Measurements from ENCODE around the gene LRP6.
A peak's percentile ranks its signal among the peaks of the same experiment; 100 is the strongest.
"Not testable (repeated sequence)": the region's sequence is repeated elsewhere in the genome, so short reads cannot be mapped to it uniquely, and the experiment has no call there.

LRP6 gene

DNA sequence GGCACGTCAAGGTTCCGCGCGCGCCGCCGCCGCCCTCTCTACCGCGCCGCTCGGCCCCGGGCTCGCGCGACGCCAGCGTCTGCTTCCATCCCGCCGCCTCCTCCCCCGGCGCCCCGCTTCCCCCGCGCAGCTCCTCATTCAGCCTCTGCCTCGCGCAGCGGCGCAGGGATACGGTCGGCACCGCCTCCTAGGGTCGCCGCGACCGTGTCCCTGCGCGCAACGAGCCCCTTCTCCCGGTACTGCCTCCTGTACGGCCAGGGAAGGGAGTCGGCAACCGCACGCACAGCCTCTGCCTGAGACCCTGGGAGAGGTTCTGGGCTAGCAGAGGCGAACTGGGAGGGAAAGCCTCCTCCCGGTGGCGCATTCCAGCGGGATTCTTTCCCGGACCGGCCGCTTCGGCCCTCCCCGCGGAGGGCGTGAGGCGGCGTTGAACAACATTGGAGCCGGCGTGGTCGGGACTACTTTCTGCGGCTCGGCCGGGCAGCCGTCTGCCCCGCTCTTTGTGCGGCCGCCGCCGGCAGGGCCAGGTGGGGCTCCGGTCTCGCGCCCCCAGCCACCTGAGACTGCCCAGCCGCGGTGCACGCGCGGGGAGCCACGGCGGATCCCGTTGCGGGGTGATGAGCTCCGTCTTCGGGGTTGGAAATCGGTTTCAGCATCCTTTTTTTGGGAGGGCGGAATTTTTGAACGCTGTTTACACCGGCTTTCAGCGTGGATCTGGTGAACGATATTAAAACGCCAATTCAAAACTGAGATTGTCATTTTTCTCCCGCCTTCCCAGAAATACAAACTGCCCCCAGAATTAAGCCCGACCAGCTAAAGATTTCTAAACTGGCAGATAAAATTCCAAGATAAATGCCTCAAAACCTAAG lies at the start of gene LRP6:
TSS of gene LRP6 (minus strand) at position 172 of the 869 bp plus-strand sequence. CDS start 309 bp downstream, outside the sequence.
- DNase-seq: peak; percentile 20

DNA sequence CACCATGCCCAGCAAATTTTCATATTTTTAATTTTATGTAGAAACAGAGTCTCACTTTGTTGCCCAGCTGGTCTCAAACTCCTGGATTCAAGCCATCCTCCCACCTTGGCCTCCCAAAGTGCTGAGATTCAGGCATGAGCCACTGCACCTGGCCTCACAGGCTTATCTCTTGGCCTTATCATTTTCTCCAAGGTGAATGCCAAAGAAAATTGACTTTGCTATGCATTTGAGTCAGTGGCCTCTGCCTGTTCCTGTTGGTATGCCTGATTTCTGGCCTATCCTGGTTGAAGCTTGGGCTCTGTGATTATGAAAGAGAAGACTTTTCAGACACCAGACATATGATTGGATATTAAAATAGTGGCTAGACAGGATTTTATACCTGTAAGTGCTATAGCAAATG lies 49.0 kb upstream of the LRP6 start:
- DNase-seq: no peak

DNA sequence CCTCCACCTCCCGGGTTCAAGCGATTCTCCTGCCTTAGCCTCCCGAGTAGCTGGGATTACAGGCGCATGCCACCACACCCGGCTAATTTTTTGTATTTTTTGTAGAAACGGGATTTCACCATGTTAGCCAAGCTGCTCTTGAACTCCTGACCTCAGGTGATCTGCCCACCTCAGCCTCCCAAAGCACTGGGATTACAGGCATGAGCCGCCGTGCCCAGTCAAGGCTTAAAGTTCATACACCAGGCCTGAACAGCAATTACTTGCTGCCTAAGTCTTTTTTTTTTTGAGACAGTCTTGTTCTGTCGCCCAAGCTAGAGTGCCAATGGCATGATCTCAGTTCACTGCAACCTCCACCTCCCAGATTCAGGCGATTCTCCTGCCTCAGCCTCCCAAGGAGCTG lies 43.9 kb upstream of the LRP6 start:
- DNase-seq: not testable (repeated sequence)

DNA sequence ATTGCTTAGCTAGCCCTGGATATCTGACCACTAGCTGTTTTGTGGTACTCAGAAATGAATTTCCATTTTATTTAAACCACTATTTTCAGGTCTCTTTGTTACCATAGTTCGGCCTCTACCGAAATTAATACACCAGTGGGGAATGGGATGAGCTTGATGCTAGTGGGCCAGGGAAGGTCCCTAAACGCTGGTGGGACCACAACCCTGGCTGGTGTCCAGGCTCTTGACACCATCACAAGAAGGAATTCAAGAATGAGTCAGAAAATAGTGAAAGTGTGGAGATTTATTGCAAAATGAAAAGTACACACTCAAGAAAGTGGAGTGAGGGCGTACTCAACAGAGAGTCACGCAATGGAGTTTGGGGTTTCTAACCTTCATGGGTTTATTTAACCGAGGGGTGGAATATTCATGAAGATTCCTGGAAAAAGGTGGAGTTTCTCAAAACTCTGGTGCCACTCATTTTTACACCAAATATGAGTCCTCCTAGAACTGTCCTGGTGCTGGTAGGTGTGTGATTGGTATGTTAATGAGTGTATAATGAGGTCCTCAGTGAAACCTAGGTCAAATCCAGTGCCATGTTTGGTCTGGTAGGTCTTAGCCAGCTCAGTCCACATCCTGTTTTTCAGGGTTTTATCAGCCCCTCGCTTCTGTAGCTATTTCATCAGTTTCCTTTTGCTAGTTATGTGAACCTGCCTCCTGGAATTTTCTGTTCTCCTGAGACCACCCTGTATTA lies 38.9 kb upstream of the LRP6 start:
- no peak for DNase-seq

DNA sequence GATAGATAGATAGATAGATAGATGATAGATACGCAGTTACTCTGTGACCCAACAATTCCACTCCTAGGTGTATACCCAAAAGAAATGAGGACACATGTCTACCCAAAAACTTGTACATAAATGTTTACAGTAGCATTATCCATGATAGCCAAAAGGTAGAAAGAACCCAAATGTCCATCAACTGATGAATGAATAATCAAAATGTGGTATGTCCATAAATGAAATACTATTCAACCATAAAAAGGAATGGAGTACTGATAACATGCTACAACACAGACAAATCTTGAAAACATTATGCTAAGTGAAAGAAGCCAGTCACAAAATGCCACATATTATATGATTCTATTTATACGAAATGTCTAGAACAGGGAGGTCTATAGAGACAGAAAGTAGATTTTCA lies 36.1 kb upstream of the LRP6 start:
- no peak for DNase-seq

DNA sequence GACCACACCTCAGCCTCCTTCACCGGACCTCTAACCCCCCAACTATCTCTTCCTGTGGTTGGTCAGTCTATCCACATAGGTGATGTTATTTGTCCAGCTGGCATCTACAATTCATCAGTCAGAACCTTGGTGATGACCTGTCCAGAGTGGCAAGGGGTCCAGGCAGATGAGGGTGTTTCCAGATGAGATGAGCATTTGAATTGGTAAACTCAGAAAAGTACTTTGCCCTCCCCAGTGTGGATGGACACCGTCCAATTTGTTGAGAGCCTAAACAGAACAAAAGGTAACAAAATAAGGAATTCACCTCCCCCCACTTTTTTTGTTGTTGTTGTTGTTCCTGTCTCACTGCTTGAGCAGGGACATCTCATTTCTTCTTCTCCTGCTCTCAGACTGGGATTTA lies 34.3 kb upstream of the LRP6 start:
- DNase-seq: no peak

DNA sequence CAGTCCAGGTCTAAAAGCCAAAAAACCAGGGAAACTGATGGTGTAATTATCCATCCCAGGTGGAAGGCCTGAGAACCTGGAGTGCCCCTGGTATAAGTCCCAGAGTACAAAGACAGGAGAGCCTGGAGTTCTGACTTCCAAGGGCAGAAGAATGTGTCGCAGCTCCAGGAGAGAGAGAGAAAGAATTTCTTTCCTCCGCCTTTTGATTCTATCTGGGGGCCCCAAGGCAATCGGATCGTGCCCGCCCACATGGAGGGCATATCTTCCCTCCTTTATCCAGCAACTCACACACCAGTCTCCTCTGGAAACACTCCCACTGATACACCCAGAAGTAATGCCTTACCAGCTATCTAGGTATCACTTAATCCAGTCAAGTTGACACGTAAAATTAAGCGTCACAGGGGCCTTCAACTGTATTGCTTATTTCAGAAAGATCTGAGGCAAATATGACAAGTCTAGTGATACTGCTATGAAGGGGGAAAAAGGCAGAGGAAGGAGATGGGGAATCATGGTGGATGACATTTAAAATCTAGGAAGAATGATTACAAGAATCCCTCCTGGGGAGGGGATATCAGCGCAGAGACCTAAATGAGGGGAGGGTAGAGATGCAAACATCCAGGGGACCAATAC lies 30.5 kb upstream of the LRP6 start:
- no peak for DNase-seq

DNA sequence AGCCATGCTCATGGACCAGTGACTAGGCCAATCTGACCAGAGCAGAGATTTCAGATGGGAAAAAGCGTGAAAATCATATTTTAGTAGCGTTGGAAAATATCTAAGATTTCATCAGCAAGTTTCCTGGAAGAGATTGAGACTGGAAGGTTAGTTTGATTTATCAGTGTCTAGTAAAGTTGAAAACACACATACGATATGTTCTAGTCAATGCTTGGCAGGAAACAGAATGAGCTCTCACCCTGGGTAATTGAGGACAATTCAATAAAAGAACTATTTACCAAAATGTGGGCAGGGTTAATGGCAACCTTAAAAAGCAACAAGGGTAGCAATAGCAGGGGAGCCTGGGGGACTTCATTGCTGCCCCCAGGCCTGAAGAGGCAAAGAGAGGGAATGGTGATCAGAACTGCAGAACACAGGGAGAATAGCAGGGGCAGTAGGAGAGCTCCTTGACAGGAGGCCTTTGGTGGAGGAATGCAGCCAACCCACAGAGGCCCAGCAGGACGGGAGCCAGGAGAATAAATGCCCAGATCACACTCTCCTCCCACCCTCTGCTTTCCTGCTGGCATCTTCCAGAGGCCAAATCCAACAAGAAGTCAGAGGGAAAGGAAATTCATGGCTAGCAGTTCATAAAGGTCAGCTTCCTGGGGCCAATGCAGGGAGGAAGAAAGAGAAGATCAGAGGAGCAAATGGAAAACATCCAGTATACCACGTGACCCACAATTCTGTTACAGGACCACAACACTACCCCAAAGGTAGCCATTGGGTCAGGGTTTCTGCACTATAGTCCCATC lies 27.6 kb upstream of the LRP6 start:
- no peak for DNase-seq

DNA sequence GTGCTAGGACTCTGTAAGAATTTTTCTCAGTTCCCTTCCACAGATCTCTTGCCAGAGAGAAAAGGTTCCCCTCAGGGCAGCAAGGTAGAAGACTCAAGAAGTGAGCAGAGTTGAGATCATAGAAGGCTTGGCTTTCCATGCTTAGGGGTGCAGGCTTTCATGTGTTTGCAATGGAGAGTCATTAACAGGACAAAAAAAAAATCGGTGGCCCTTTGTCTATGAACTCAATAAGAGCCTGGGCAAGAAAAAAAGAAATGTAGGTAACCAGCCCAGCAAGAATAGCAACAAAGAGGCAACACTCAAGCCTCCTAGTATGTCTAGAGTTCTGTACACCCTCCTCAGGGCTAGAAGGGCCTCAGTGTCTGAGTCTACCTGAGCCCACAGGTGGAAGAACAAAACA lies 23.4 kb upstream of the LRP6 start:
- DNase-seq: no peak

DNA sequence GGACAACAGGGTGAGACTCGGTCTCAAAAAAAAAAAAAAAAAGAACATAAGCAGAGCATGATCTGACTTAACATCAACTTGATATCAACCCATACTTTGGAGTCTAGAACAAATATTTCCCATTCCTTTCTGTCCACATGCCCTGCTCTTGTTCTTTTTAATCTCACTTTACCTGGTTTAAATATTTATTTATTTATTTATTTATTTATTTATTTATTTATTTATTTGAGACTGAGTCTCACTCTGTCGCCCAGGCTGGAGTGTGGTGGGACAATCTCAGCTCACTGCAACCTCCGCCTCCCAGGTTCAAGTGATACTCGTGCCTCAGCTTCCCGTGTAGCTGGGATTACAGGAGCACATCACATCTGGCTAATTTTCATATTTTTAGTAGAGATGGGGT lies 19.6 kb upstream of the LRP6 start:
- no peak for DNase-seq

DNA sequence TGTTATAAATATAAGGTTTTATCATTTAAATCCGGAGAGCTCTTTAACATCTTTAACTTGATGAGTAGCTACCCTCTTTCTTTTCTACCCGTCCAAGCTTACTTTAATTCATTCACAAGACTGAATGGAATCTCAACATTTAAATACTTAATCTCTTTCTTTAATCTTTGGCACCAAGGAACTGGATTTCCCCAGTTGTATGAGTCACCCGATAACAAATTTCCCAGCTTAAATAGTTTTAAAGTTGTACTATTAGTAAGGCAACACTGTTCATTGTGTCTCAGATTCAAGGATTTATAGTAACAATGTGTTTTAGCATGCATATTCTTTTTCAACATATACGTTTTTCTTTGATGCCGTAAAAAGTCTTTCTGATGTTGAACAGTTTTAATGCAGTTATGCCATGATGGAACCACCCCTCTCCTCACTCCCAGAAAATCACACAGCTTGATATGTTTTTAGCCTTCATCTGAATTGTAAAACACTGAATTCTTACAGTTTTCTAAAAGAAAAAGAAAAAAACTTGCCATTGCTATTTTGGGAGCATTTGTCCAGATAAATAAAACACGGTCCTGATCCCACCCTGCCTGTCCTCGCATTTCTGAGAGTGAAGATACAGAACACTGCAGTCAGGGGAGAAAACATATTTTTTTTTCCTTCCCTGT lies 16.0 kb upstream of the LRP6 start:
- no peak for DNase-seq

DNA sequence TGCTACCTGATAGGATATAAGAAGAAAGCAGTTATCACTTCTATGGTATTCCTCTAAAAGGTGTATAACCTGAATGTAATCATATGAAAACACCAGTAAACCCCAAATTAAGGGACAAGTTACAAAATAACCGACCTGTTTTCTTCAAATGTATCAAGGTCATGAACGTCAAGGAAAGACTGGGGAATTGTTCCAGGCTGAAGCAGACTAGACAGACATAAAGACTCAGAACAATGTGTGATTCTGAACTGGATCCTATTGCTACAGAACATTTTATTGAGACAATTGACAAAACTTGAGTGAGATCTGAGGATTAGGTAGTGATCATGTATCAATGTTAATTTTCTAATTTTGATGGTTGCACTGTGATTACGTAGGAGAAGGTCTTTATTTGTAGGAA lies 15.4 kb upstream of the LRP6 start:
- DNase-seq: no peak

DNA sequence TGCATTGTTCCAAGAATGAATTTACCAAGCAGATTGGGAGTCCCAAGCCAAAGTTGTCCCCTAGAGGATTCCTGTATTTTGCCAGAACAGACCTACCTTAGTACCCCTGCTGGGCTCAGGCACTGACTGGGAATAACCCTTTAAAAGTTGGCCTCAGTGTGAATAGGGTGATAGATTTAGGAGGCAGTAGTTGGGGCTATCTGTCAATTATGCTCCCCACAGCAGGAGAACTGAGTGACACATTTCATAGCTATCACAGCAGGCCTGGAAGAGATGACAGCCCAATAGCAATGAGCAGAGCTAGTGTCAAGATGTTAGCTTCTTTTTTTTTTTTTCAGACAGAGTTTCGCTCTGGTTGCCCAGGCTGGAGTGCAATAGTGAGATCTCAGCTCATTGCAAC lies 14.3 kb upstream of the LRP6 start:
- no peak for DNase-seq

DNA sequence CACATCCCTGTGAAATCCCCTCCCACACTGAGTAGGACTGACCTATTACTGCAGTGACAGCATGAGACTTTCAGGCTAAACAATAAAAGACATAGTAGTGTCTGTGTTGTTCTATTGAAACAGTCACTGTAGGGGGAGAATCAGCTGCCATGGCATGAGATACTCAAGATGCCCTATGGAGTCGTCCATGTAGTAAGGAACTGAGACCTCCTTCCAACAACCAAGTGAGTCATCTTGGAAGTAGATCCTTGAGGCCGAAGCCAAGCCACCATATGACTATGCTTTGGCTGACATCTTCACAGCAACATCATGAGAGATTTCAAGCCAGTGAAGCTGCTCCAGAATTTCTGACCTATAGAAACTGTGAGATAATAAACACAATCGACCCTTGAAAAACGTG lies 12.1 kb upstream of the LRP6 start:
- DNase-seq: no peak

DNA sequence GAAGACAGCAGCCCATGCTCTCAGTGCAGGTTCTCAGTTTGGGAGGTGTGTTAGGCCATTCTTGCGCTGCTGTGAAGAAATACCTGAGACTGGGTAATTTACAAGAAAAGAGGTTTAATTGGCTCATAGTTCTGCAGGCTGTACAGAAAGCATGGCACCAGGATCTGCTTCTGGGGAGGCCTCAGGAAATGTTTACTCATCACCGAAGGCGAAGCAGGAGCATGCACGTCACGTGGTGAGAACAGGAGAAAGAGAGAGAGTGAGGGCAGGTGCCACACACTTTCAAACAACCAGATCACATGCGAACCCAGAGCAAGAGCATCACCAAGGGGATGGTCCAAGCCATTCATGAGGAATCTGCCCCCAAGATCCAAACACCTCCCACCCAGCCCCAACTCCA lies 9.0 kb upstream of the LRP6 start:
- no peak for DNase-seq

DNA sequence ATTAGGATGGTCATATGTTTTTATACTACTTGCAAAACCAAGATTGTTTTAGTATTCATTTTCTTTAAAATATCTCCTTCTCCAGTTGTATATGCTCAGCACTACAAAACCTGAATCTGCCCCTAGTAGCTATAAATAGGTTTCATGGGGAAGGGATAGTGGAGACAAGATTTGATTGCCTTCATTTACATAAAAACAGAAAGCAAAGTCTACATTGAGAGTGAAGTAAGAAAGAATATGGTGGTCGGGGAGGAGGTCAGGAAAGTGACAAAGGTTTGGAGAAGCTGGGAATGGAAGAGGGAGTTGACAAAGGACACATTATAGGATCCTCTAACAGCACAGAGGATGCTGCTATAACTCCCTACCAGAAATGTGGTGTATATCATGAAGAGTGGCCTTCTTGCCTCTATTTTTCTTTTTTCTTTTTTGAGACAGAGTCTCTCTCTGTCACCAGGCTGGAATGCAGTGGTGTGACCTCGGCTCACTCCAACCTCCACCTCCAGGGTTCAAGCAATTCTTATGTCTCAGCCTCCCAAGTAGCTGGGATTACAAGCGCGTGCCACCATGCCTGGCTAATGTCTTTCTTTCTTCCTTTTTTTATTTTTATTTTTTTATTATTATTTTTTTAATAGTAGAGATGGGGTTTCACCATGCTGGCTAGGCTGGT lies 6.6 kb upstream of the LRP6 start:
- no peak for DNase-seq

DNA sequence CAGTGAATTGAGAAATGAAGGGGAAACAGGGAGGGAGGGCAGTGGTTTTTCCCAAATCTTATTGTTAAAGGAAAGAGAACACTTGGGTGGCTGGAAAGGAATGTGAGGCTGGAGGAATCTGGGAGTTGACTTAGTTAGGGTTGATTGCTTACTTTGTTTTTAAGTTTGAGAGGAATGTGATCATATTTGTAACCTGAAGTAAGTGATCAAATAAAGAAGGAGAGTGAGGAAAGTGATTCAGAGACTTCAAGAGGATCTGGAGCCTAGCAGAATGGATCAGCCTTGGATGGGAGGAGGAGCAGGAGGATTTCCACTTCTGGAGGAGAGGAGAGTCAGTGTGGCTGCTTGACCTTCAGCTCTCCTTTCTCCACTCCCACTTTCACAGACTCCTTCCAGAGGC lies 6.0 kb upstream of the LRP6 start:
- DNase-seq: no peak

DNA sequence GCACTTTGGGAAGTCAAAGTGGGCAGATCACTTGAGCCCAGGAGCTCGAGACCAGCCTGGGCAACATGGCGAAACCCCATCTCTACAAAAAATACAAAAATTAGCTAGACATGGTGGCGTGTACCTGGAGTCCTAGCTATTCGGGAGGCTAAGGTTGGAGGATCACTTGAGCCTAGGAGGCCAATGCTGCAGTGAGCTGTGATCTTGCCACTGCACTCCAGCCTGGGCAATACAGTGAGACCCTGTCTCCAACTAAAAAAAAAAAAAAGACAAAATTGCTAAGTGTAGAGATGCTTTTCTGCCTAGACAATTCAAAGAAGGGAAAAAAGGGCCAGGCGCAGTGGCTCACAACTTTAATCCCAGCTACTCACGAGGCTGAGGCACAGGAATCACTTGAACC lies 3.4 kb upstream of the LRP6 start:
- no peak for DNase-seq

DNA sequence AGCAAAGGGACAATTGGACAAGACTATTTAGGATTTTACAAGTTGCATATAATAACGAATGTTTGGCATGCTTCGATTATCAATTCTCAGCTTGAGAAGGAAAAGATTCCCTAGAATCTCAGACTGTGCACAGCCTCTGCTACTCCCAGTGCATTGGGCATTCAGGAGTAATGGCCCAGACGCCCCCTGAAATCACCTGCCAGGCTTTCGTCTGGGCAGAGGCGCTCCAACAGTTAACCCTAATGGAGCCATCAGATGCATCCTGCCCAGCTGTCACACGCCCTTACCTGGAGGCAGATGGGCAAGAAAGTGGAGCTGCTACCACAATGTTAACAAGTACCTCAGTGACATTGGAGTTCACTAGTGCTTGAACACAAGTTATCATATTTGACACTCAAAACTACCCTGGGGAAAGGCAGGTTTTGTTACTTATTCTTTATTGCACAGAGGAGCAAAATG lies 927 bp upstream of the LRP6 start:
- DNase-seq: no peak

DNA sequence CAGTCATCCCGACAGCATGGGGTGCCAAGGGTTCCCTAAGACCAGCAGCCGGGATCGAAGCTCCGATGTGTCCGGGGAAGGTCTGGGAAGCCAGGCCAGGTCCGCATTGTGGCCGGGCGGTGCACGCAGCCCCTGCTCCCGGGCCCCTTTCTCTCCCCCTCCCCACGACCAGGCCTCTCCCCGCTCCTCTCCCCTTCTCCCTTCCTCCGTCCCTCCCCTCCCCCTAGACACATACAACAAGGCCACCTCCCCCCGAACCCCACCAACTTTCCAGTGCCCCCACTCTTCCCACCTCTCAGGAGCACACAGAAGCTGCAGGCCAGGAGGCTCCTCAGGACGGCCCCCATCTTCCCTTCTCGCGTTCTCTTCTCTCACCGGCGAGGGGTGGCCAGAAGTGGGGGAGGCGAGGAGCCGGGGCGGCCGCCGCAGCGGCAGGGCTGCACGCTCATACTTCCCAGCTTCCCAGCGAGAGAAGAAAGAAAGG lies 413 bp downstream of the LRP6 start:
- no peak for DNase-seq

DNA sequence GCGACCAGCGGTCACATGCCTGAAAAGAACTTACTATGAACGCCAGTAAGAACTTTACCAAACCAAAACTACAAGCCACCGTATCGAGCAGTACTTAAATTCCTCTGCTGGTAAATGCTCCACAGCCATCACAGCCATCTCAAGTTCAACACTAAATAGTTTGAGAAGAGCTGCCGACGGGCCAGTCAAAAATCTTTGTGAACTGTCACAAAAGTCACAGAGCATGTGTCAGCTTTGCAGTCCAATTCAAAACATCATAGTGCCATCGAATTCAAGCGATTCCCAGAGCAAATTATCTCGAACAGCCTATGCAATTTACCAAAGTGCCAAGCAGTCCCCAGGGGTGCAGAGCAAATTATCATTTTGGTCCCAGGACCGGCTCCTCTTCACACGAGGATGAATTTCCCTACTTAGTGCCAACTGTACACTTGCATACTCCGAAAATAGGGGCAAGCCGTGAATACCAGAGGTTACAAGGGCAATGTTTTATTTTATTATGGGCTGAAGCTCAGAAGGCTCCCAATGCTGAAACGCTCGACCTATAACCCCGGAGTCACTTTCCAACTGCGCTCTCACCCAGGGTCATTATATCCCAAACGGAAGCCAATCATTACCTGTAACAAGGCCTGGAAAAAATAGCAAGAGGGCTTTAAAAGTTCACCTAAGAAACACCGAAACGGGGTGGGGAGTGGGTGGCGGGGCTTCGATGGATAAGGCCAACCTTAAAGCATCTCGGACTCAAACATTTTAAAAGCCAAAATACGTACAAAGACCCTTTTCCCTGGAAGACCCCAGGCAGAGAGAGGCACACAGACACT lies 1.1 kb downstream of the LRP6 start:
- no peak for DNase-seq

Data from MV-4-11 (cell line).